PC-9 (cell line): Measurements from ENCODE around the gene ROBO1. TPM values are rescaled to one million over a fixed set of nuclear protein-coding genes. Genes with fewer than 3 reads are reported as not detected.

ENCODE experiments used
- BruUV-seq: library from RNA; stranded (reverse); fragments of 400-500 nt; replicated peaks from 2 replicates; lab custom pipeline; 2021; lab: Mats Ljungman, UMichigan
- CTCF ChIA-PET: fragments of 300-600 bp; sonication (Branson Sonifier 250); formaldehyde crosslinking; loops from one replicate; lab custom pipeline; 2022; ENCODE audit warnings: antibody characterized with exemption; lab: Charles Lee
- POLR2A ChIA-PET: fragments of 300-600 bp; sonication (Branson Sonifier 250); formaldehyde crosslinking; loops from one replicate; lab custom pipeline; 2022; ENCODE audit warnings: antibody characterized with exemption; ENCODE audit not compliant: unreplicated experiment; lab: Charles Lee
- DNase-seq, 2 experiments: peaks; one replicate each; pipeline versions ENCODE4 v3.0.0 to v3.0.0-alpha.2; 2015 to 2022; ENCODE audit warnings: mixed read lengths in 1 of 2
- H2AFZ ChIP-seq: fragments of 200-600 bp; sonication (generic); 2 replicates; pipeline ENCODE4 v1.8.1; 2017; ENCODE audit warnings: antibody characterized with exemption
- H3F3A ChIP-seq: fragments of 200-600 bp; sonication (generic); 2 replicates; pipeline ENCODE4 v1.8.1; 2017; ENCODE audit warnings: antibody characterized with exemption, mild to moderate bottlenecking, low read depth; ENCODE audit not compliant: insufficient read depth
- H3K27ac ChIP-seq: fragments of 200-600 bp; sonication (generic); 2 replicates; pipeline ENCODE4 v1.6.1; 2016; ENCODE audit warnings: mixed run types
- H3K27me3 ChIP-seq: fragments of 200-600 bp; sonication (generic); 2 replicates; pipeline ENCODE4 v1.6.1; 2016; ENCODE audit warnings: low read depth, mixed run types; ENCODE audit not compliant: insufficient read depth
- H3K36me3 ChIP-seq: fragments of 200-600 bp; sonication (generic); 2 replicates; pipeline ENCODE4 v1.6.1; 2016; ENCODE audit warnings: low read depth, mixed run types
- H3K4me1 ChIP-seq: fragments of 200-600 bp; sonication (generic); replicated peaks from 2 replicates; pipeline ENCODE4 v1.6.1; 2016; ENCODE audit warnings: mixed run types; ENCODE audit not compliant: insufficient read depth
- H3K4me2 ChIP-seq: fragments of 200-600 bp; sonication (generic); 2 replicates; pipeline ENCODE4 v1.6.1; 2017; ENCODE audit warnings: mixed run types
- H3K4me3 ChIP-seq: fragments of 200-600 bp; sonication (generic); 2 replicates; pipeline ENCODE4 v1.6.1; 2016; ENCODE audit warnings: mixed run types
- H3K79me2 ChIP-seq: fragments of 200-600 bp; sonication (generic); 2 replicates; pipeline ENCODE4 v1.6.1; 2017; ENCODE audit warnings: low read depth, mixed run types
- H3K9me2 ChIP-seq: fragments of 200-600 bp; sonication (generic); 2 replicates; pipeline ENCODE4 v1.8.1; 2017; ENCODE audit warnings: mild to moderate bottlenecking; ENCODE audit not compliant: insufficient read depth
- H3K9me3 ChIP-seq: fragments of 200-600 bp; sonication (generic); 2 replicates; pipeline ENCODE4 v1.8.1; 2016; ENCODE audit warnings: low read depth; ENCODE audit not compliant: insufficient read depth
- H4K20me1 ChIP-seq: fragments of 200-600 bp; sonication (generic); 2 replicates; pipeline ENCODE4 v1.8.1; 2017; ENCODE audit not compliant: insufficient read depth
- EZH2 ChIP-seq: fragments of 200-600 bp; sonication (generic); IDR thresholded peaks from 2 replicates; pipeline ENCODE4 v1.8.0; 2017; ENCODE audit warnings: antibody characterized with exemption, low read depth
- intact Hi-C: fragments of 100-400 bp; cut with micrococcal nuclease; formaldehyde crosslinking; loops from one replicate; pipeline ENCODE4 v1.10.0; 2022; ENCODE audit not compliant: unreplicated experiment
- total RNA-seq: library from RNA; stranded (reverse); gene quantifications from 2 replicates; pipeline ENCODE4 v1.2.3, GENCODE V29; 2021
- TF ChIP-seq, protein P1 (sequence below): fragments of 200-600 bp; sonication (generic); conservative IDR thresholded peaks from 2 replicates; pipeline ENCODE4 v1.6.1; 2017; ENCODE audit warnings: mixed run types, antibody characterized with exemption, mild to moderate bottlenecking, moderate library complexity

The ROBO1 gene
- total RNA-seq, 1 experiment from 2014 or later: 17.5 TPM

DNA sequence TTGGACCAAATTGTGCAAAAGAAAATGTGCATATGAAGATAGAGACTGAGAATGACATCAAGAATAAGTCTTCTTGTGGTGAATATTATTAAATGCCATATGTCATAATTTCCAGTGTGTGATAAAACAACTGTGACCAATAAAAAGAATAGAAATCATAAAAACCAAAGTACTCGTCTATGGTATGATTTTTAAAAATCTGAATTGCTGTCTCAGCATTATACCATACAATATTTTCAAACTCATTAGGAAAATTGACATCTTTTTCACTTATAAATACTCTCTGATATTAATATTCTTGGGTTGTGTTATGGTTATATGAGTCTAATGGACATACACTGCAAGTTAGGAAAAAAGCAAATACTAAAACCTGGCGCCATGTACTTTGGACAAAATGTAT, 279.4 kb downstream of the ROBO1 start:
- Histone ChIP-seq H3K9me3 (no peaks in the 10 kb centered on the region), H3F3A (no peaks in the 10 kb centered on the region), H4K20me1 (no peaks in the 10 kb centered on the region), H3K4me3 (no peak overlapping the region), H2AFZ (no peak overlapping the region), H3K36me3 (no peaks in the 10 kb centered on the region), H3K27ac (no peak overlapping the region), H3K79me2 (no peaks in the 10 kb centered on the region), H3K4me1 (no peaks in the 10 kb centered on the region), H3K9me2 (no peaks in the 10 kb centered on the region), H3K27me3 (no peaks in the 10 kb centered on the region), H3K4me2 (no peak overlapping the region)
- TF ChIP-seq, protein P1, sequence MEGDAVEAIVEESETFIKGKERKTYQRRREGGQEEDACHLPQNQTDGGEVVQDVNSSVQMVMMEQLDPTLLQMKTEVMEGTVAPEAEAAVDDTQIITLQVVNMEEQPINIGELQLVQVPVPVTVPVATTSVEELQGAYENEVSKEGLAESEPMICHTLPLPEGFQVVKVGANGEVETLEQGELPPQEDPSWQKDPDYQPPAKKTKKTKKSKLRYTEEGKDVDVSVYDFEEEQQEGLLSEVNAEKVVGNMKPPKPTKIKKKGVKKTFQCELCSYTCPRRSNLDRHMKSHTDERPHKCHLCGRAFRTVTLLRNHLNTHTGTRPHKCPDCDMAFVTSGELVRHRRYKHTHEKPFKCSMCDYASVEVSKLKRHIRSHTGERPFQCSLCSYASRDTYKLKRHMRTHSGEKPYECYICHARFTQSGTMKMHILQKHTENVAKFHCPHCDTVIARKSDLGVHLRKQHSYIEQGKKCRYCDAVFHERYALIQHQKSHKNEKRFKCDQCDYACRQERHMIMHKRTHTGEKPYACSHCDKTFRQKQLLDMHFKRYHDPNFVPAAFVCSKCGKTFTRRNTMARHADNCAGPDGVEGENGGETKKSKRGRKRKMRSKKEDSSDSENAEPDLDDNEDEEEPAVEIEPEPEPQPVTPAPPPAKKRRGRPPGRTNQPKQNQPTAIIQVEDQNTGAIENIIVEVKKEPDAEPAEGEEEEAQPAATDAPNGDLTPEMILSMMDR: no peak
- TF ChIP-seq EZH2: no peak
- DNase-seq: no peak
- CTCF ChIA-PET: no interaction called here
- no TSS peak for BruUV-seq
- POLR2A ChIA-PET: no interaction called here
- intact Hi-C loops: no loop called here

DNA sequence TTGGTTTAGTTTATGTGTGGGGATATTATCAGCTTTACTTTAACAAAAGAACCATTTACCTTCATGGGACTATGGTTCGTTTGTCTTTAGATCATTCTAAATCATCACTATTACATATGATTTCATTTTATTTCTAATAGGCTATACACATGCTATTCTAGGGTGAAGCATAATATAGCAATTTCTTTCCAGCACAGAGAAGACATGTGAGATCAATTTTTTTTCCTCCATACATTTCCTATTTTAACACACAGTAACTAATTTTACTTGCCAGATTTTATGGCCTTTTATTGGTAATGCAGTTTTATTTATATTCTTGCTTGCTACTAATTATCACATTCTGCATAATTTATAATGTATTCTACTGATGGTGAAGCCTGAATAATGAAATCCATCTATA, 287.1 kb downstream of the ROBO1 start:
- no peaks in the 10 kb centered on the region for H3F3A ChIP-seq
- no peak for DNase-seq
- intact Hi-C loops: no loop called here
- no peaks in the 10 kb centered on the region for H3K9me3 ChIP-seq
- no TSS peak for BruUV-seq
- H3K36me3 ChIP-seq: no peaks in the 10 kb centered on the region
- H3K4me1 ChIP-seq: no peaks in the 10 kb centered on the region
- H3K27ac ChIP-seq: no peak overlapping the region
- H3K4me3 ChIP-seq: no peak overlapping the region
- no peak overlapping the region for H2AFZ ChIP-seq
- no peaks in the 10 kb centered on the region for H3K9me2 ChIP-seq
- no peaks in the 10 kb centered on the region for H3K79me2 ChIP-seq
- no peaks in the 10 kb centered on the region for H4K20me1 ChIP-seq
- H3K4me2 ChIP-seq: no peak overlapping the region
- CTCF ChIA-PET: no interaction called here
- TF ChIP-seq EZH2: no peak
- TF ChIP-seq, protein P1: no peak
- no peaks in the 10 kb centered on the region for H3K27me3 ChIP-seq
- POLR2A ChIA-PET: no interaction called here

DNA sequence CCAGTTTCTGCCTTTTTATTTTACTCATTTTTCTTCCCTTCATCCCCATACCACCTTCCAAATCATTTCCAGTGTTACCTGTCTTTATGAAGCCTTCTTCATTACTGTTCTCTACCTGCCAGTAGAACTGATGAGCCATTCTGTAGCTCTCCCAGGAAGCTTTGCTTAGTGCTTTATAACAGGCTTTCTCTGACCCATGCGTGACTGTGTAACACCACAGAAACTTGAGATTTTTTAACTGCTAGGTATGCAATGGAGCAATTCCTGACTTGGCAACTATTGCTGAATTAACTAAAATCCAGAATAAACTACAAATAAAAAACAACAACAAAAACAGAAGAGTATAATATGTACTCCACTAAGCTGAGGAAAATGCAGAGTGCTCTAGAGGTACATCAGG, 289.2 kb downstream of the ROBO1 start:
- POLR2A ChIA-PET: interaction anchor here (0.6 kb wide), 1 partner anchor 39 kb away, joined by 3 read pairs; no protein-coding TSS in a partner anchor
- Histone ChIP-seq H3K79me2 (no peaks in the 10 kb centered on the region), H3K4me3 (no peak overlapping the region), H3K27ac (no peak overlapping the region), H2AFZ (no peak overlapping the region; the same call in 1 of the 2 replicates), H4K20me1 (no peaks in the 10 kb centered on the region), H3K4me1 (no peaks in the 10 kb centered on the region), H3K9me2 (no peaks in the 10 kb centered on the region), H3K36me3 (no peaks in the 10 kb centered on the region), H3K9me3 (no peaks in the 10 kb centered on the region), H3K4me2 (no peak overlapping the region), H3F3A (no peaks in the 10 kb centered on the region), H3K27me3 (no peaks in the 10 kb centered on the region)
- no peak for DNase-seq
- no peak for TF ChIP-seq EZH2
- TF ChIP-seq, protein P1: no peak
- intact Hi-C loops: no loop called here
- BruUV-seq: no TSS peak
- CTCF ChIA-PET: no interaction called here
